Jurkat, Clone E6-1 (cell line): ENCODE measurements around the gene MAPT. TPM values are rescaled to one million over a fixed set of nuclear protein-coding genes. Genes with fewer than 3 reads are reported as not detected.

ENCODE experiments used
- DNase-seq: peaks from one replicate; pipeline ENCODE4 v3.0.0-alpha.2; 2011; ENCODE audit warnings: low read depth, low spot score
- H3K4me3 ChIP-seq: 2 replicates; pipeline ENCODE4 v1.5.1; 2011; ENCODE audit warnings: mild to moderate bottlenecking, low read length, control low read depth, moderate library complexity
- polyA plus RNA-seq: library from polyadenylated mRNA; unstranded; fragments of >200 nt; gene quantifications from one replicate; pipeline ENCODE4 v1.2.1, GENCODE V29; 2012; ENCODE audit warnings: missing spikeins; ENCODE audit not compliant: insufficient read length, insufficient read depth

The MAPT gene
- 16.8 TPM for polyA plus RNA-seq

DNA sequence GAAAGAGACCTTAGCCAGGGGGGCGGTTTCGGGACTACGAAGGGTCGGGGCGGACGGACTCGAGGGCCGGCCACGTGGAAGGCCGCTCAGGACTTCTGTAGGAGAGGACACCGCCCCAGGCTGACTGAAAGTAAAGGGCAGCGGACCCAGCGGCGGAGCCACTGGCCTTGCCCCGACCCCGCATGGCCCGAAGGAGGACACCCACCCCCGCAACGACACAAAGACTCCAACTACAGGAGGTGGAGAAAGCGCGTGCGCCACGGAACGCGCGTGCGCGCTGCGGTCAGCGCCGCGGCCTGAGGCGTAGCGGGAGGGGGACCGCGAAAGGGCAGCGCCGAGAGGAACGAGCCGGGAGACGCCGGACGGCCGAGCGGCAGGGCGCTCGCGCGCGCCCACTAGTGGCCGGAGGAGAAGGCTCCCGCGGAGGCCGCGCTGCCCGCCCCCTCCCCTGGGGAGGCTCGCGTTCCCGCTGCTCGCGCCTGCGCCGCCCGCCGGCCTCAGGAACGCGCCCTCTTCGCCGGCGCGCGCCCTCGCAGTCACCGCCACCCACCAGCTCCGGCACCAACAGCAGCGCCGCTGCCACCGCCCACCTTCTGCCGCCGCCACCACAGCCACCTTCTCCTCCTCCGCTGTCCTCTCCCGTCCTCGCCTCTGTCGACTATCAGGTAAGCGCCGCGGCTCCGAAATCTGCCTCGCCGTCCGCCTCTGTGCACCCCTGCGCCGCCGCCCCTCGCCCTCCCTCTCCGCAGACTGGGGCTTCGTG, at the start of gene MAPT:
MAPT (plus strand) TSS at position 533 of the 763 bp plus-strand sequence. CDS start 67,784 bp downstream, outside the sequence.
- DNase-seq, result peak; percentile 64
- peak within 1 kb of the TSS; percentile 62 for H3K4me3 ChIP-seq

DNA sequence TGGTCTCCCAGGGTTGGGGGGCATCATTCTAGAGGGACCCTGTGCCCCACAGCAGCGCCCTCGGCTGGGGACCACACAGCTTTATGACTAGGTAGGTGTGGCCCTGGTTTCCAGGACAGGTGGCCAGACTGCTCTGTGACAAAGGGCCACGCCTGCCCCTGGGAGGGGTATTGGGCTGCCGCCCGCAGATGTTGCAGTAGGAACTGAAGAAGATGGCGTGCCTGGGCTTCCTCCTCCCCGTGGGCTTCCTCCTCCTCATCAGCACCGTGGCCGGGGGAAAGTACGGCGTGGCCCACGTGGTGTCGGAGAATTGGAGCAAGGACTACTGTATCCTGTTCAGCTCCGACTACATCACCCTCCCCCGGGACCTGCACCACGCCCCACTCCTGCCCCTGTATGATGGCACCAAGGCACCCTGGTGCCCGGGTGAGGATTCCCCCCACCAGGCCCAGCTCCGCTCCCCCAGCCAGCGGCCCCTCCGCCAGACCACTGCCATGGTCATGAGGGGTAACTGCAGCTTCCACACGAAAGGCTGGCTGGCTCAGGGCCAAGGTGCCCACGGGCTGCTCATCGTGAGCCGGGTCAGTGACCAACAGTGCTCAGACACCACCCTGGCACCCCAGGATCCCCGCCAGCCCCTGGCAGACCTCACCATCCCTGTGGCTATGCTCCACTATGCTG, 49.5 kb upstream of the MAPT start, which contains the start of gene SPPL2C:
SPPL2C (plus strand) TSS at position 187 of the 681 bp plus-strand sequence; CDS start at position 213, 26 bp downstream.
- no peak within 1 kb of the TSS for H3K4me3 ChIP-seq
- DNase-seq, result no peak

DNA sequence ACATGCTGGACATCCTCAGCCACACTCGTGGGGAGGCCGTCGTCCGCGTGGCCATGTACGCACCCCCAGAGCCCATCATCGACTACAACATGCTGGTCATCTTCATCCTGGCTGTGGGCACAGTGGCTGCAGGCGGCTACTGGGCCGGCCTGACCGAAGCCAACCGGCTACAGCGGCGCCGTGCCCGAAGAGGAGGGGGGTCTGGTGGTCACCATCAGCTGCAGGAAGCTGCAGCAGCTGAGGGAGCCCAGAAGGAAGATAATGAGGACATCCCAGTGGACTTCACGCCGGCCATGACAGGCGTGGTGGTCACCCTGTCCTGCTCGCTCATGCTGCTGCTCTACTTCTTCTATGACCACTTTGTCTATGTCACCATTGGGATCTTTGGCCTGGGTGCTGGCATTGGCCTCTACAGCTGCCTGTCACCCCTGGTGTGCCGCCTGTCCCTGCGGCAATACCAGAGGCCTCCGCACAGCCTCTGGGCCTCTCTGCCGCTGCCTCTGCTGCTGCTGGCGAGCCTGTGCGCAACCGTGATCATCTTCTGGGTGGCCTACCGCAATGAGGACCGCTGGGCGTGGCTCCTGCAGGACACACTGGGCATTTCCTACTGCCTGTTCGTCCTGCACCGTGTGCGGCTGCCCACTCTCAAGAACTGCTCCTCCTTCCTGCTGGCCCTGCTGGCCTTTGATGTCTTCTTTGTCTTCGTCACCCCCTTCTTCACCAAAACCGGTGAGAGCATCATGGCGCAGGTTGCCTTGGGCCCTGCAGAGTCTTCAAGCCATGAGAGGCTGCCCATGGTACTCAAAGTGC, 48.8 kb upstream of the MAPT start:
- H3K4me3 ChIP-seq, result no peak overlapping the region
- DNase-seq, result no peak

DNA sequence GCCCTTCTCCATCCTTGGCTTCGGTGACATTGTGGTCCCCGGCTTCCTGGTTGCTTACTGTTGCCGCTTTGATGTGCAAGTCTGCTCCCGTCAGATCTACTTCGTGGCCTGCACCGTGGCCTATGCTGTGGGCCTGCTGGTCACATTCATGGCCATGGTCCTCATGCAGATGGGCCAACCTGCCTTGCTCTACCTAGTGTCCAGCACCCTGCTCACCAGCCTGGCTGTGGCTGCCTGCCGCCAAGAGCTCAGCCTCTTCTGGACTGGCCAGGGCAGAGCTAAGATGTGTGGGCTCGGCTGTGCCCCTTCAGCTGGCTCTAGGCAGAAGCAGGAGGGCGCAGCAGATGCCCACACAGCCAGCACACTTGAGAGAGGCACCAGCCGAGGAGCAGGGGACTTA, 48.1 kb upstream of the MAPT start:
- no peak overlapping the region for H3K4me3 ChIP-seq
- DNase-seq, result no peak

DNA sequence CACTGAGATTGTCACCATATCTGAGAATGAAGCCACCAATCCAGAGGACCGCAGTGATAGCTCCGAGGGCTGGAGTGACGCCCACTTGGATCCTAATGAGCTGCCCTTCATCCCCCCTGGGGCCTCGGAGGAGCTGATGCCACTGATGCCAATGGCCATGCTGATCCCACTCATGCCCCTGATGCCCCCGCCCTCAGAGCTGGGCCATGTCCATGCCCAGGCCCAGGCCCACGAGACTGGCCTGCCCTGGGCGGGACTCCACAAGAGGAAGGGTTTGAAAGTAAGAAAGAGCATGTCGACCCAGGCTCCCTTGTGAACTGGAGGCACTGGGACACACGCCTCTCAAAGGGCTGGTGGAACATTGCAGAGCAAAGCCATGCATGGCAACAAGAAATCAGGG, 47.7 kb upstream of the MAPT start:
- no peak for DNase-seq
- H3K4me3 ChIP-seq, result no peak overlapping the region

DNA sequence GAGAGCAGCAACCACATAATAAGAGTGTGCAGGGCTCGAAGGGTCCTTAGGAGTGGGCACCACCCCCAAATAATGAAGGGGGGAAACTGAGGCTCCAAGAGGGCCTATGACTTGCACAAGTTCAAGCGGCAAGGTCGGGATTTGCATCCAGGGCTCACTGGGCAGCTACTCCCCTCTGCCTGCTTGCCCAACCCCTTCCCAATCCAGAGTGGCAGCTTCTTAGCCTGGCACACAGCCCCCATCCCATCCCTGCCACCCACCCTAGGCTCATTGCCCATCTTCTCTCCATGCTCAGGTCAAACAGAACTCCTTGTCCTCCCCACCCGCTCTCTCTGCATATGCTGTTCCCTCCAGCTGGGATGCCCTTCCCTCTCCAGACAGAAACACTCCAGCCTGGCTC, 47.3 kb upstream of the MAPT start:
- no peak for DNase-seq
- no peak overlapping the region for H3K4me3 ChIP-seq

DNA sequence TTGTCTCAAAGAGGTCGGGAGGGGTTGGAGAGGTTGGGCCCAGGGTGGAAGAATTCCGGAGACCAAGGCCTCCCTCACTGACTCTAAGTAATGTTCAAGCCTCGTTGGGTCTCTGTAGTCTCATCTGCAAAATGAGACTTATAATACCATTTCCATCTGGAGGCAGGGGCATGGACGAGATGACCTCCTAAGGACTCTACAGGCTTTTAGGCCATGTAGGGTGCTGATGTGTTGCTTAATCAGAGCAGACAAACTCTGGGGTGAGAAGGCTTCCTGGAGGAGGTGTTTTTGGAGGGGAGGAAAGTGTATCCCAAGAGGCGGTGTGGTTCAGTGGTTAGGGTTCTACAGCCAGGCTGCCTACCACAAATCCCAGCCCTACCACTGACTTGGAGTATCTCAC, 46.6 kb upstream of the MAPT start:
- no peak for DNase-seq
- no peak overlapping the region for H3K4me3 ChIP-seq

DNA sequence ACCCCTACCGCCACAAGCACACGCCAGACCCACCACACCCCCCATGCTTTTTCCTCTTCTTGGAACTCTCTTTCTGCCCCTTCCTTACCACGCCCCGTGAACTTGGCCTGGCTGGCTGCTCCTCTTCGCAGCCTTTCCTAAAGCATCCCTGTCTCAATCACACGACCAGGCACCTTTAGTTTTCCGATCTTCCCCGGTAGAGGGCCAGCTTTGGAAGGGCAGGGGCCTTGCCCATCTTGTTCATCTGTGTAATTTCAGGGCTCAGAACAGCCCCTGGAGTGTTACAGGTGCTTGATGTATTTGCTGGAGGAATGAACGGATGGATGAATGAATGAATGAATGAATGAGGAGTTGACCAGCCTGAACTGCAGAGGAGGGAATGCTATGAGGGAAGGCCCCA, 45.9 kb upstream of the MAPT start:
- no peak for DNase-seq
- H3K4me3 ChIP-seq, result no peak overlapping the region

DNA sequence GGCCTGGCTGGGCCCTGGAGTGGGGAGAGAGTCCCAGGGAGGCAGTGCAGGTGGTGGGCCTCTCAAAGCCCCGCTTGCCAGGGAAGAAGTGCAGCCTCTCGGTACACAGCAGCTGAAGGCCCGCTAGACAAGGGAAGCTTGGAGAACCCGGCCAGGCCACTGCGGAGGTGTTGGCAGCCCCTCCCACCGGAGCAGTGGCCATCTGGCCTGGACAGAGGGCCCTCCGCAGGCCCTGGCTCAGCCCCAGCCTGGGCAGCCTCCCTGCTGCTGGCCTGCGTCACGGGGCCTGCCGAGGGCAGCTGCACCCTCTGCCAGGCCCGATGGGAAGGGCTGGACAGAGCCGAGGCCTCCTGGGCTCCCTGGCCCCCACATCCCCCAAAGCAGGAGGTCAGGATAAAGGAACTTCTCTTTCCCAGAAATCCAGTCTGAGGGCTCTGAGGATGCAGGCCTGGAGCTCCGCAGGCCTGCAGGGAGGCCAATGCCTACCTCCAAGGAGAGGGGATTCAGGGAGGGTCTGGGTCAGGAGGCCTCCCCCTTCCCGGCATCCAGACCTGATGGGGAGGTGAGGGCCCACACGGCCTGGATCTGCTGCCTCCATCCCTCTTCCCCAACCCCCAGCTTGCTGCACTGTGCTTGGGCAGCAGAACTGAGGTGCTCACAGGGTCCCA, 45.4 kb upstream of the MAPT start:
- H3K4me3 ChIP-seq, result no peak overlapping the region
- DNase-seq, result no peak

DNA sequence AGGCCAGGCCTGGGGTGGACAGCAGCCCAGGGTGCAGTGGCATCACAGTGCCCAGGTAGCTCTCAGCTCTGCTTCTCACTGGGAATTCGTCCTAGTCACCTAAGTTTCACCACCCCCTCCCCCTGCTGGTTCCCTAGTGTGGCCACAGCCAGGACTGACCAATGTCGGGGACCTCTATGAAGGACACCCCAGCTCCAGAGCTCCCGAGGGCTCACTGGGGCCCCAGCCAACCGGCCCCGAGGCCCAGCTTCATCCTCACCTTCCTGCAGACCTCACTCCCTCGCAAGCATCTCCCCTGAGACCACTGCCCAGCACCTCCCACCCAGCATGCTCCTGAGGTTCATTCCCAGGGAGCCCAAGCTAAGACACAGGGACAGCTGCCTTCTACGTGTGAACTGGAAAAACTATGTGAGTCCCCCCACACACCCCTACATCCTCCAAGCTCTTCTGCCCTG, 44.8 kb upstream of the MAPT start:
- no peak overlapping the region for H3K4me3 ChIP-seq
- no peak for DNase-seq

DNA sequence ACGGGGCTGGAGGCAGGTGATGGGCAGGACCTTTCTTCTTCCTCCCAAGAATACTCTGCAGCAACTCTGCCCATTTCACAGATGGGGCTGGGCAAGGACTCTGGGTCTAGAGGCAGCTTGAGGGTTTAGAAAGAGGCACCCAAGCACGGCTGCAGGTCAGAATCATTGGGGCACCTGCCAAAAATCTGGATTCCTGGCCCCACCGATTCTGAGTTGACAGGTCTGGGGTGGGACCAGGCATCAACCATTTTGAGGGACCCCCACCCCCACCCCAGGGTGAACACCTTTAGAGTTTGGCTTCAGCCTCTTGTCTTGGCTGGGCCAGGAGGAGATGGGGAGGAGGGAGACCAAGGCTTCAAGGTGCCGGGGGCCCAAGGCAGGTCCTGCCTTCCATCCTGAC, 44.3 kb upstream of the MAPT start:
- H3K4me3 ChIP-seq, result no peak overlapping the region
- DNase-seq, result no peak

DNA sequence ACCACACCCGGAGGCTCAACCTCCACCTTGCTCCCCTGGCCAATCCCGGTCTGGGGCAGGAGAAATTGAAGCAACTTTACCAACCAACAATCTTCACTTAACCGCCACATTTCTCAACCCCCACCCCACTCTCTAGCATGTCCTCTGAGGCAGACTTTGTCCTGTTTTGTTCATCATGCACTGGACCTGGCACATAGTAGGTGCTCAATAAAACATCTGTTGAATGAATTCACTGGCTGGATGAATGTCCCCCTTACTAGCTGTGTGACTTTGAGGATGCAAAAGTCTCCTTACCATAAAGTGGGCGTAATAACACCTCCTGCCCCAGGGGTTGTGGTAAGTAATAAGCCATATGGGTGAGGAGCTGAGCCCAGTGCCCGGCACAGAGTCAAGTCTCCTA, 43.9 kb upstream of the MAPT start:
- no peak for DNase-seq
- no peak overlapping the region for H3K4me3 ChIP-seq

DNA sequence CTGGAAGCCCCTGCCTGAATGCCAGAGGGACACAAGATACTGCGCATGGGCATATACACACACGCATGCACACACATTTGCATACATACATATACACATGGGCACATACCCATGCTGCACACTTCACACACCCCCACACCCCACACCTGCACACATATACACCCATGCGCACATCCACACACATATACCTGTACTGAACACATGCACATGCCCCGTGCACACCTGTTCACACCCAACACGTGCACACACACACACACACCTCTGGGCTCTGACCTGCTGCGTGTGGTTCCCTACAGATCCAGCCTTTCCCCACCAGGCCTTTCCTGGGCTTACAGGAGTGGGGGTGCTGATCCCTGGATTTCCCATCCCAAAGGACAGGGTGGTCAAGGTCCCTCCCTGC, 43.3 kb upstream of the MAPT start:
- H3K4me3 ChIP-seq, result no peak overlapping the region
- DNase-seq, result no peak

DNA sequence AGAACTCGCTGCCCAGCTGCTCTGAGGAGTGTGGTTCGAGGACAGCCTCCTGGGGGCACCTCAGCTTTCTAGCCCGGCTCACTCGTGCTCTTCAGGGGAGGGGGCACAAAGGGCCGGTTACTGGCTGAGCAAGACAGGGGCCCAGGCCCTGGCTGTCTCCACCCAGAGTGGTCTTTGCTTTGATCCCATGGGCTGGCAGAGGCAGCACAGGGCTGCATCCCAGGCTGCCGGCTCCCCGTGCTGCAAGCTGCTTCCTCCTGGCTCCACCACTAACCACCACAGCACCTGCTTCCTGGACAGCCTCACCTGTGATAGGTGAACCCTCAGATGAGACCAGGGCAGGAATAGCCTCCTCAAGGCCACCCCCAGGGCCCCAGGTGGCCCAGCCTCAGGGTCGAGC, 42.9 kb upstream of the MAPT start:
- DNase-seq, result no peak
- H3K4me3 ChIP-seq, result no peak overlapping the region

DNA sequence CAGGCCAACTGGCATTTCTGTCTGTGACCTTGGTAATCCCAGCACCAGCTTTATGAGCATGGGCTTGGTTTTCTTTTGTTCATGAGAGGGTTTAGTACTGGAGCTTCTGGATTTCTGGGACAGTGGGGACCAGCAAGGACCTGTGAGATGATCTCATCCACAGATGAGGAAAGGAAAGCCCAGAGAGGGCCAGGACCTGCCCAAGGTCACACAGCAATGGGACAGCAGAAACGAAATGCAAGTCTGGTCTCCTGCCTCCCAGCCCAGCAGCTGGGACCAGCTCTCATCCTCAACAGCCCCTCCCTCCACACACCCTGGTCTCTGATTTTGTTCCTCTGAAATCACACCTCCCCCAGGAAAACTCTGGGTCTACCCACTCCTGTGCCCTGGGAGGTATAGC, 42.5 kb upstream of the MAPT start:
- H3K4me3 ChIP-seq, result no peak overlapping the region
- DNase-seq, result no peak

DNA sequence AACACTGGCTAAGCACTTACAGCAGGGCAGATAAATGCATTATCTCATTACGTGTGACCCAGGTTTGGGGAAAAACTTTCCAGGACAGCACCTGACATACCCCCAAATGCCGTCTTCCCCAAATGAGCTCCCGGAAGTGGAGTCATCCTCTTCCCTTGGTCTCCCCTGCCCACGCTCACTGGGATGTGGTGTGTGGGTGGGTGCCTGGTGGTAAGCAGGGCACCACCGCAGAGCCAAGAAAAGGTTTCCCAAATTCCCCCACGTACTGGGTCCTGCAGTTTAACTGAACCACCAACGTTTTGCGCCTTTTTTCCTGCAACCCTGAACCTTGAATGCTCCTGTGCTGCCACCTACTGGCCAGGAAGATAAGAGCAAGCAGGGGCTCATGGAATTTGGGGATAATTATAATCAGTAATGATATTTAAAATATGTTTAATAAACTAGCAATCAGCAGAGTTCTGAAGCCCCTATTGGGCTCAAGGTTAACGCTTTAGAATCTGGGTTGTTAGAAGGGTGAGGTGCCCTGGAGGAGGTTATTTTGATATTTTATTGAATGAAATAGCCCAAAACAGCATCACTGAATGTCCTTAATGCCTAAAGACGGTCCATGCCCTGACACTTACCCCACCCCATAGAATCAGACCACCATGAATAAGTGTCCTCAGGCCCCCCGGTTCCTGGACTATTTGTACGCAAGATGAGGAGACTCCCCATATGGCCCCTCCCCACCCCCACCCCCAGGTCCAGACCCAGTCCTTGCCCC, 41.6 kb upstream of the MAPT start:
- no peak overlapping the region; the same call in 1 of the 2 replicates for H3K4me3 ChIP-seq

DNA sequence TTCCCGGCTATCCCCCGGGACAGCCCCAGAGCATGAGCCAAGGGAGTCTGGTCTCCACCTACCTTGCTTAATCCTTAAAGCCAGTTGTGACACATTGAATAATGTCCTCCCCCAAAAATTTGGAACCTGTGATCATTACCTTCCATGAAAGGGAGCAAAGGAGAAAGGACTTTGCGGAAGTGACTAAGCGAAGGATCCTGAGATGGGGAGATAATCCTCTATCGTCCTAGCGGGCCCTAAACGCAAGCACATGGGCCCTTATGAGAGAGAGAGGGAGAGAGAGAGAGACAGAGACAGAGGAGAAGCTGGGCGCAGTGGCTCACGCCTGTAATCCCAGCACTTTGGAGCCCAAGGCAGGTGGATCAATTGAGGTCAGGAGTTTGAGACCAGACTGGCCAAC, 40.1 kb upstream of the MAPT start:
- no peak overlapping the region for H3K4me3 ChIP-seq
- DNase-seq, result no peak

More for the DNA sequence above, 41.6 kb upstream of the MAPT start:
- peak; percentile 58 for DNase-seq

DNA sequence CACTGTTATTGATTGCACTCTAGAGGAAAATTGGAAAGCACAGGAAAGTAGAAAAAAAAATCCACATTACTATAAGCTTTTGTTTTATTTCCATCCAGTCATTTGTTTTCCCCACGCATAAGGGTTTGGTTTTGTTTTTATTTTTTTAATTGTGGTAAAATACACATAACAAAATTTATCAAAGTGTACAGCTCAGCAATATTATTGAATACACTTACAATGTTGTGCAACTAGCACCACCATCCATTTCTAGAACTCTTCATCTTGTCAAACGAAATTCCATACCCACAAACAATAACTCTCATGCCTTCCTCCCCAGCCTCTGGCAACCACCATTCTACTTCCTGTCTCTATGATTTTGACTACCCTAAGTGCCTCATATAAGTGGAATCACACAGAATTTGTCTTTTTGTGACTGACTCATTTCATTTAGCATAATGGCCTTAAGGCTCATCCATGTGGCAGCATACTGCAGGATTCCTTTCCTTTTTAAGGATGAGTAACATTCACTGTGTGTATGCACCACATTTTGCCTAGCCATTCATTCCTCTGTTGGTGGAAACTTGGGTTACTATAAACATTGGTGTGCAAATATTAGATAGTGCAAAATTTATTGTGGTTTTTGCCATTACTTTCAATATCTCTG, 38.5 kb upstream of the MAPT start:
- no peak for DNase-seq
- H3K4me3 ChIP-seq, result no peak overlapping the region
